Endothelial cell of umbilical vein (primary cell): Measurements from ENCODE around the gene CS. TPM values are rescaled to one million over a fixed set of nuclear protein-coding genes. Genes with fewer than 3 reads are reported as not detected.
"Not testable (repeated sequence)": the region's sequence is repeated elsewhere in the genome, so short reads cannot be mapped to it uniquely, and the experiment has no call there.

Experiments used
- BruUV-seq: library from RNA; stranded (reverse); fragments of 400-500 nt; replicated peaks from 2 replicates; lab custom pipeline; 2021; lab: Mats Ljungman, UMichigan
- CTCF ChIA-PET: fragments of 300-600, 350-600 bp; sonication (Branson Sonifier 250); formaldehyde crosslinking; loops from one replicate; lab custom pipeline; 2021; ENCODE audit warnings: antibody characterized with exemption, inconsistent platforms; lab: Charles Lee
- POLR2A ChIA-PET: fragments of 300-600, 350-600 bp; sonication (Branson Sonifier 250); formaldehyde crosslinking; loops from one replicate; lab custom pipeline; 2021; ENCODE audit warnings: antibody characterized with exemption, inconsistent platforms; lab: Charles Lee
- DNase-seq: peaks from one replicate; pipeline ENCODE4 v3.0.0-alpha.2; 2011; ENCODE audit warnings: low read depth, low spot score
- FAIRE-seq: peaks from 2 replicates; lab custom pipeline; 2011; peaks lifted over from hg19 to GRCh38; lab: Jason Lieb, UNC
- H2AFZ ChIP-seq: 2 replicates; pipeline ENCODE4 v1.6.0; 2012; ENCODE audit warnings: low read depth, low read length, control low read depth, inconsistent platforms
- H3K27ac ChIP-seq: 2 replicates; pipeline ENCODE4 v1.5.1; 2011; ENCODE audit warnings: low read depth, mild to moderate bottlenecking, control low read depth, low read length, moderate library complexity; ENCODE audit not compliant: insufficient read depth
- H3K27me3 ChIP-seq, 2 experiments: 2 replicates each; pipeline versions ENCODE4 v1.6.0 to v1.6.1; 2011; ENCODE audit warnings: low read length in 2 of 2, mixed read lengths in 1 of 2; ENCODE audit not compliant: control insufficient read depth in 2 of 2, insufficient read depth in 2 of 2
- H3K36me3 ChIP-seq, 2 experiments: 2 replicates in 1 of 2; 3 replicates in 1 of 2; pipeline ENCODE4 v1.5.1; 2011; ENCODE audit warnings: low read length in 2 of 2, mild to moderate bottlenecking in 1 of 2, moderate library complexity in 1 of 2; ENCODE audit not compliant: control insufficient read depth in 2 of 2, insufficient read depth in 2 of 2; ENCODE audit errors: extremely low read depth in 1 of 2
- H3K4me1 ChIP-seq: 3 replicates; pipeline ENCODE4 v1.5.1; 2011; ENCODE audit warnings: mild to moderate bottlenecking, low read length; ENCODE audit not compliant: control insufficient read depth, insufficient read depth; ENCODE audit errors: extremely low read depth
- H3K4me2 ChIP-seq: 2 replicates; pipeline ENCODE4 v1.6.1; 2011; ENCODE audit warnings: low read length, control low read depth, mixed read lengths; ENCODE audit not compliant: insufficient read depth
- H3K4me3 ChIP-seq, 3 experiments: fragments of 200-600 bp in 1 of 3; sonication (generic), shearing (Covaris generic) in 1 of 3; replicated peaks in 1 of 3; 2 replicates each; pipeline ENCODE4 v1.5.1; 2011 to 2016; ENCODE audit warnings: control low read depth in 3 of 3, low read length in 3 of 3, mild to moderate bottlenecking in 2 of 3, inconsistent platforms in 1 of 3, low read depth in 1 of 3, moderate library complexity in 1 of 3; ENCODE audit not compliant: insufficient read depth in 1 of 3
- H3K79me2 ChIP-seq: 2 replicates; pipeline ENCODE4 v1.6.0; 2012; ENCODE audit warnings: low read length, inconsistent platforms; ENCODE audit not compliant: control insufficient read depth, insufficient read depth
- H3K9ac ChIP-seq: replicated peaks from 2 replicates; pipeline ENCODE3; 2011; ENCODE audit warnings: low read length, control low read depth; ENCODE audit not compliant: insufficient read depth; ENCODE audit errors: extremely low read depth
- H3K9me1 ChIP-seq: replicated peaks from 3 replicates; pipeline ENCODE4 v1.6.0; 2011; ENCODE audit warnings: mild to moderate bottlenecking, low read length; ENCODE audit not compliant: control insufficient read depth, insufficient read depth; ENCODE audit errors: extremely low read depth
- H3K9me3 ChIP-seq: replicated peaks from 2 replicates; pipeline ENCODE4 v1.5.1; 2012; ENCODE audit warnings: low read length, inconsistent platforms; ENCODE audit not compliant: control insufficient read depth, insufficient read depth
- H4K20me1 ChIP-seq: replicated peaks from 2 replicates; pipeline ENCODE3; 2011; ENCODE audit warnings: mild to moderate bottlenecking, low read length; ENCODE audit not compliant: control insufficient read depth, insufficient read depth; ENCODE audit errors: extremely low read depth
- CTCF ChIP-seq, 2 donors: IDR thresholded peaks; 1 replicate in 1 of 2; 2 replicates in 1 of 2; pipeline ENCODE4 v1.5.1; 2011; ENCODE audit warnings: low read length in 2 of 2, mild to moderate bottlenecking in 2 of 2, moderate library complexity in 2 of 2, control low read depth in 1 of 2, inconsistent platforms in 1 of 2, low read depth in 1 of 2; ENCODE audit not compliant: insufficient read depth in 1 of 2; ENCODE audit errors: extremely low read depth in 1 of 2
- EZH2 ChIP-seq: IDR thresholded peaks from 2 replicates; pipeline ENCODE4 v1.6.1; 2012; ENCODE audit warnings: borderline replicate concordance, low read depth, mild to moderate bottlenecking, moderate library complexity, low read length, inconsistent platforms; ENCODE audit not compliant: severe bottlenecking
- FOS ChIP-seq: IDR thresholded peaks from 2 replicates; pipeline ENCODE4 v1.6.1; 2011; ENCODE audit warnings: mild to moderate bottlenecking, low read length, moderate library complexity, borderline replicate concordance; ENCODE audit not compliant: insufficient read depth
- GATA2 ChIP-seq: IDR thresholded peaks from 2 replicates; pipeline ENCODE4 v1.7.0; 2011; ENCODE audit warnings: low read depth, mild to moderate bottlenecking, moderate library complexity, mixed read lengths, low read length; ENCODE audit not compliant: insufficient read length, insufficient read depth
- JUN ChIP-seq: IDR thresholded peaks from 2 replicates; pipeline ENCODE4 v1.6.1; 2011; ENCODE audit warnings: borderline replicate concordance, low read depth; ENCODE audit not compliant: insufficient read length, insufficient read depth
- MAX ChIP-seq: IDR thresholded peaks from 2 replicates; pipeline ENCODE4 v1.6.1; 2011; ENCODE audit not compliant: insufficient read depth, insufficient read length
- MYC ChIP-seq: IDR thresholded peaks from one replicate; pipeline ENCODE4 v1.6.1; 2011; ENCODE audit warnings: mild to moderate bottlenecking, low read depth, low read length
- POLR2A ChIP-seq: IDR thresholded peaks from 2 replicates; pipeline ENCODE4 v1.6.1; 2012; ENCODE audit warnings: low read depth, mild to moderate bottlenecking, control low read depth, low read length
- POLR2AphosphoS5 ChIP-seq: IDR thresholded peaks from 2 replicates; pipeline ENCODE4 v1.6.1; 2012; ENCODE audit warnings: low read depth, mild to moderate bottlenecking, control low read depth, low read length, moderate library complexity; ENCODE audit not compliant: insufficient read depth
- dilution Hi-C: fragments of 300-500 bp; cut with MboI; formaldehyde crosslinking; loops from one replicate; pipeline ENCODE4 v1.15.0; 2019; ENCODE audit warnings: low sequenced_read_pairs; ENCODE audit not compliant: extremely low pct_ligation_motif_present
- intact Hi-C: fragments of 100-400 bp; cut with micrococcal nuclease; formaldehyde crosslinking; loops from one replicate; pipeline ENCODE4 v1.10.0; 2022
- polyA plus RNA-seq, 4 experiments: library from polyadenylated mRNA; depleted of rRNA in 3 of 4; stranded (reverse) in 3 of 4; unstranded in 1 of 4; fragments of >200 nt; gene quantifications; 2 replicates each; pipeline versions ENCODE4 v1.2.1 to v1.2.3, GENCODE V29; 2011 to 2012; ENCODE audit warnings: missing spikeins in 1 of 4
- total RNA-seq: library from RNA; stranded (reverse); gene quantifications from 2 replicates; pipeline ENCODE4 v1.2.3, GENCODE V29; 2021

Gene CS
- total and polyA plus RNA-seq, 2 donors (not counting 3 experiments of a cell fraction or from before 2014, with no cell fraction given): 129 to 312 TPM

- Histone ChIP-seq H2AFZ (no peak overlapping the region), H3K9me3 (no peaks in the 10 kb centered on the region), H3K4me3 (no peak overlapping the region), H3K79me2 (no peaks in the 10 kb centered on the region), H4K20me1 (no peaks in the 10 kb centered on the region), H3K27ac (no peak overlapping the region), H3K9me1 (no peaks in the 10 kb centered on the region), H3K9ac (no peak overlapping the region), H3K4me2 (no peak overlapping the region), H3K27me3 (no peaks in the 10 kb centered on the region), H3K4me1 (no peaks in the 10 kb centered on the region), H3K36me3 (peaks cover 25 to 39% of the 10 kb centered on the region in 2 experiments)
- TF ChIP-seq MAX: no peak
- TF ChIP-seq CTCF (IDR thresholded peaks at IDR 0.05; ENCODE audit: extremely low read depth in 1 of 2, insufficient read depth in 1 of 2, low read depth in 1 of 2, low read length in 2 of 2): no peak
- no peak for TF ChIP-seq POLR2AphosphoS5
- TF ChIP-seq POLR2A: no peak
- TF ChIP-seq FOS: no peak
- no peak for TF ChIP-seq EZH2
- no peak for TF ChIP-seq JUN
- TF ChIP-seq GATA2: no peak
- no peak for TF ChIP-seq MYC
- ChIA-PET CTCF (no interaction called here), POLR2A (no interaction called here)
- dilution Hi-C loops: no loop called here
- intact Hi-C loops: no loop called here
- no TSS peak for BruUV-seq
- DNase-seq (no peak), FAIRE-seq (no peak)
Measured at GRCh38 chr12:56274299-56274698, 25.8 kb downstream of the CS start.

- H3K9me1 ChIP-seq, DNase-seq, dilution Hi-C loops, H3K4me1 ChIP-seq, H3K9ac ChIP-seq, H4K20me1 ChIP-seq, H3K4me3 ChIP-seq, H3K9me3 ChIP-seq, H3K27ac ChIP-seq, H3K4me2 ChIP-seq, H3K27me3 ChIP-seq, BruUV-seq, FAIRE-seq, POLR2A ChIA-PET, H2AFZ ChIP-seq, H3K79me2 ChIP-seq, intact Hi-C loops: not testable (repeated sequence)
- peaks cover 21 to 32% of the 10 kb centered on the region in 2 experiments for H3K36me3 ChIP-seq
- CTCF ChIA-PET: interaction anchor here (2.9 kb wide), 1 partner anchor 14 kb away, joined by 11 read pairs; the partner anchor contains the start of gene ANKRD52
Measured at GRCh38 chr12:56272468-56272867, 27.7 kb downstream of the CS start.
